K562 (cell line): Measurements from ENCODE around the gene ARHGEF12. TPM values are rescaled to one million over a fixed set of nuclear protein-coding genes. Genes with fewer than 3 reads are reported as not detected.

Experiments
- ATAC-seq: fragments of 200-7000 bp; cut with Tn5 transposase; 3 replicates; pipeline ENCODE4 v1.9.1; 2020; ENCODE audit warnings: moderate library complexity
- BruUV-seq: library from RNA; stranded (reverse); fragments of 400-500 nt; replicated peaks from 2 replicates; lab custom pipeline; 2021; lab: Mats Ljungman, UMichigan
- CTCF ChIA-PET: fragments of 300-600 bp; formaldehyde crosslinking; extraction: SDS; loops from one replicate; lab custom pipeline; 2021; ENCODE audit warnings: low intra/inter-chr PET ratio; lab: Yijun Ruan, JAX
- POLR2A ChIA-PET: fragments of 300-600, 350-650 bp; sonication (Branson Sonifier 250); formaldehyde crosslinking; extraction: SDS; loops from one replicate; lab custom pipeline; 2021; ENCODE audit warnings: antibody characterized with exemption, inconsistent platforms; lab: Yijun Ruan, JAX
- DNase-seq, 4 experiments: peaks; one replicate each; pipeline versions ENCODE4 v3.0.0 to v3.0.0-alpha.2; 2011 to 2018; ENCODE audit warnings: low spot score in 3 of 4, mixed read lengths in 3 of 4; ENCODE audit errors: extremely low read depth in 1 of 4
- FAIRE-seq: peaks from 2 replicates; lab custom pipeline; 2011; peaks lifted over from hg19 to GRCh38; lab: Jason Lieb, UNC
- H2AFZ ChIP-seq: 2 replicates; pipeline ENCODE4 v1.6.0; 2011; ENCODE audit warnings: low read depth, low read length, control low read depth, inconsistent platforms
- H3K27ac ChIP-seq: fragments of 200-600 bp; 3 replicates; pipeline ENCODE4 v1.8.0; 2011; ENCODE audit warnings: low read depth, mild to moderate bottlenecking, control low read depth, inconsistent platforms, low read length, moderate library complexity, mixed read lengths; ENCODE audit errors: extremely low read depth
- H3K27me3 ChIP-seq, 2 experiments: fragments of 300-600 bp in 1 of 2; 2 replicates in 1 of 2; 3 replicates in 1 of 2; pipeline versions ENCODE4 v1.6.0 to v1.8.0; 2011; ENCODE audit warnings: inconsistent platforms in 2 of 2, low read length in 2 of 2, mild to moderate bottlenecking in 1 of 2, mixed read lengths in 1 of 2, moderate library complexity in 1 of 2; ENCODE audit not compliant: control insufficient read depth in 2 of 2, insufficient read depth in 2 of 2
- H3K36me3 ChIP-seq: fragments of 300-600 bp; 3 replicates; pipeline ENCODE4 v1.8.0; 2011; ENCODE audit warnings: mild to moderate bottlenecking, low read length, inconsistent platforms; ENCODE audit not compliant: control insufficient read depth, insufficient read depth
- H3K4me1 ChIP-seq, 2 experiments: fragments of 200-600 bp in 1 of 2; replicated peaks in 1 of 2; 2 replicates in 1 of 2; 3 replicates in 1 of 2; pipeline versions ENCODE4 v1.5.1 to v1.8.0; 2011; ENCODE audit warnings: inconsistent platforms in 2 of 2, low read length in 2 of 2, mild to moderate bottlenecking in 1 of 2, mixed read lengths in 1 of 2, moderate library complexity in 1 of 2; ENCODE audit not compliant: control insufficient read depth in 2 of 2, insufficient read depth in 2 of 2
- H3K4me2 ChIP-seq: 2 replicates; pipeline ENCODE4 v1.6.1; 2011; ENCODE audit warnings: low read length, control low read depth, inconsistent platforms, mixed read lengths; ENCODE audit not compliant: insufficient read depth
- H3K4me3 ChIP-seq: fragments of 200-600 bp; sonication (generic), shearing (Covaris generic); 2 replicates; pipeline ENCODE4 v1.5.1; 2016; ENCODE audit warnings: control low read depth, inconsistent platforms
- H3K79me2 ChIP-seq: fragments of 200-600 bp; 3 replicates; pipeline ENCODE4 v1.8.0; 2011; ENCODE audit warnings: low read length, inconsistent platforms; ENCODE audit not compliant: control insufficient read depth, insufficient read depth
- H3K9ac ChIP-seq, 2 experiments: 2 replicates each; pipeline versions ENCODE4 v1.6.0 to v1.6.1; 2011; ENCODE audit warnings: low read depth in 2 of 2, low read length in 2 of 2, control low read depth in 1 of 2, inconsistent platforms in 1 of 2, mild to moderate bottlenecking in 1 of 2, mixed read lengths in 1 of 2; ENCODE audit not compliant: insufficient read depth in 1 of 2
- H3K9me1 ChIP-seq: one replicate; pipeline ENCODE4 v1.6.0; 2011; ENCODE audit warnings: inconsistent platforms, mild to moderate bottlenecking, low read length, moderate library complexity; ENCODE audit not compliant: control insufficient read depth, insufficient read depth
- H3K9me3 ChIP-seq: replicated peaks from 2 replicates; pipeline ENCODE4 v1.5.1; 2011; ENCODE audit warnings: low read depth, low read length, inconsistent platforms; ENCODE audit not compliant: control insufficient read depth, insufficient read depth
- H4K20me1 ChIP-seq: replicated peaks from 2 replicates; pipeline ENCODE4 v1.6.1; 2011; ENCODE audit warnings: low read length, inconsistent platforms, mixed read lengths; ENCODE audit not compliant: control insufficient read depth, insufficient read depth
- BRCA1 ChIP-seq, 2 experiments: fragments of 450-650 bp in 1 of 2; sonication (generic) in 1 of 2; formaldehyde crosslinking in 1 of 2; IDR thresholded peaks; 2 replicates each; pipeline versions ENCODE4 v1.5.0 to v1.6.1; 2017 to 2020; ENCODE audit warnings: mild to moderate bottlenecking in 1 of 2, missing genetic modification reagents in 1 of 2
- MBD1 ChIP-seq: fragments of 250-450 bp; sonication (Bioruptor Pico); IDR thresholded peaks from 2 replicates; pipeline ENCODE4 v1.8.0; 2022; ENCODE audit warnings: inconsistent platforms
- MCM2 ChIP-seq: fragments of 450-650 bp; IDR thresholded peaks from 2 replicates; pipeline ENCODE4 v1.6.1; 2017; ENCODE audit warnings: low read depth, mild to moderate bottlenecking
- MTA3 ChIP-seq: fragments of 450-650 bp; formaldehyde crosslinking; IDR thresholded peaks from 2 replicates; pipeline ENCODE4 v1.6.1; 2017; ENCODE audit warnings: mild to moderate bottlenecking, borderline replicate concordance
- PRPF4 ChIP-seq: fragments of 200-400 bp; formaldehyde crosslinking; IDR thresholded peaks from one replicate; pipeline ENCODE4 v1.6.1; 2017; ENCODE audit warnings: low read length, low read depth, mild to moderate bottlenecking; ENCODE audit not compliant: insufficient read depth, poor library complexity, severe bottlenecking
- SMARCA4 ChIP-seq: fragments of 450-650 bp; IDR thresholded peaks from 2 replicates; pipeline ENCODE4 v1.6.1; 2016
- SPI1 ChIP-seq: IDR thresholded peaks from 2 replicates; pipeline ENCODE4 v1.6.1; 2011; ENCODE audit warnings: low read depth, low read length, control low read depth, borderline replicate concordance
- TAL1 ChIP-seq: fragments of 450-650 bp; IDR thresholded peaks from 2 replicates; pipeline ENCODE4 v1.6.1; 2016; ENCODE audit warnings: mild to moderate bottlenecking
- TCF15 ChIP-seq: fragments of 250-450 bp; sonication (Bioruptor Pico); IDR thresholded peaks from 2 replicates; pipeline ENCODE4 v1.8.0; 2022; ENCODE audit warnings: moderate library complexity, mild to moderate bottlenecking, inconsistent platforms
- ZNF165 ChIP-seq: fragments of 250-450 bp; sonication (Bioruptor Pico); IDR thresholded peaks from 2 replicates; pipeline ENCODE4 v1.4.0; 2020; ENCODE audit warnings: borderline replicate concordance
- ZNF23 ChIP-seq: fragments of 250-450 bp; sonication (Bioruptor Pico); IDR thresholded peaks from 2 replicates; pipeline ENCODE4 v1.4.0; 2020; ENCODE audit warnings: mild to moderate bottlenecking
- ZNF316 ChIP-seq: fragments of 450-650 bp; IDR thresholded peaks from 2 replicates; pipeline ENCODE4 v1.6.1; 2016
- ZNF778 ChIP-seq: fragments of 450-650 bp; formaldehyde crosslinking; IDR thresholded peaks from 2 replicates; pipeline ENCODE4 v1.4.0; 2020; ENCODE audit warnings: mild to moderate bottlenecking, moderate library complexity
- ZNF785 ChIP-seq: fragments of 250-450 bp; sonication (Bioruptor Pico); IDR thresholded peaks from 2 replicates; pipeline ENCODE4 v1.4.0; 2020; ENCODE audit warnings: mild to moderate bottlenecking
- WGBS: fragments of 100-300 bp; shearing (Covaris generic); methylation state at CpG from one replicate; pipeline ENCODE4 v1.1.6; 2016; ENCODE audit warnings: low coverage, mixed read lengths; ENCODE audit not compliant: insufficient coverage; ENCODE audit errors: missing lambda C conversion rate; 5-methylcytosine and 5-hydroxymethylcytosine counted together
- in situ Hi-C: fragments of 300-500 bp; cut with MboI; formaldehyde crosslinking; loops from 4 replicates; pipeline ENCODE4 v1.15.0; 2018; ENCODE audit warnings: inconsistent platforms, mixed read lengths
- intact Hi-C: fragments of 100-400 bp; cut with micrococcal nuclease; formaldehyde crosslinking; loops from 2 replicates; pipeline ENCODE4 v1.14.2; 2022
- polyA plus RNA-seq, 8 experiments: library from polyadenylated mRNA; depleted of rRNA in 4 of 8; stranded (reverse) in 5 of 8; unstranded in 3 of 8; fragments of >200 nt; fragmentation: Nextera tagmentation in 2 of 8; fragmentation: Illumina TruSeq in 1 of 8; extraction: Ambion mirVana in 2 of 8; extraction: Trizol in 1 of 8; gene quantifications; 2 replicates each; pipeline versions ENCODE4 v1.2.1 to v1.2.3, GENCODE V29; 2011 to 2014; ENCODE audit warnings: inconsistent platforms in 1 of 8, missing spikeins in 1 of 8
- total RNA-seq, 7 experiments: library from RNA; depleted of rRNA in 6 of 7; stranded (reverse); fragments of >200 nt in 6 of 7; fragmentation: Illumina TruSeq in 2 of 7; extraction: Trizol in 2 of 7; gene quantifications; 2 replicates each; pipeline versions ENCODE4 v1.2.1 to v1.2.3, GENCODE V29; 2011 to 2021; ENCODE audit warnings: low replicate concordance in 1 of 7
- TF ChIP-seq, protein P1 (sequence below), 2 experiments: IDR thresholded peaks; 2 replicates each; pipeline ENCODE4 v1.6.1; 2011; ENCODE audit warnings: borderline replicate concordance in 1 of 2, control low read depth in 1 of 2, low read depth in 1 of 2, low read length in 1 of 2, mild to moderate bottlenecking in 1 of 2, mixed read lengths in 1 of 2, moderate library complexity in 1 of 2; ENCODE audit not compliant: insufficient read depth in 1 of 2, insufficient read length in 1 of 2, poor library complexity in 1 of 2, severe bottlenecking in 1 of 2; ENCODE audit errors: extremely low read depth in 1 of 2

Gene ARHGEF12
- total and polyA plus RNA-seq, 9 of the 15 experiments (the other 6 are each of a cell fraction or from before 2014, with no cell fraction given), result 3.5 to 51.7 (median 29.5) TPM

GRCh38 chr11:120517390-120517761 lies 181.2 kb downstream of the ARHGEF12 start:
- Histone ChIP-seq H3K9ac (no peak overlapping the region), H3K4me2 (no peak overlapping the region), H3K9me3 (no peaks in the 10 kb centered on the region), H3K9me1 (no peaks in the 10 kb centered on the region), H3K4me3 (no peak overlapping the region), H3K79me2 (no peaks in the 10 kb centered on the region), H3K36me3 (no peaks in the 10 kb centered on the region), H3K27me3 (peaks cover 44 to 92% of the 10 kb centered on the region in 2 experiments; a peak in 4 of 5 replicates), H3K27ac (no peak overlapping the region), H4K20me1 (peaks cover 19% of the 10 kb centered on the region), H2AFZ (no peak overlapping the region), H3K4me1 (peaks cover 0 to 6% of the 10 kb centered on the region in 2 experiments; a peak in 2 of 5 replicates)
- WGBS, result under 1% methylated on average over 12 of the region's 13 CpGs
- in situ Hi-C loops (no loop called here), intact Hi-C loops (loop anchor here (2.0 kb wide), 1 partner anchor 593 kb away; no protein-coding TSS in a partner anchor)
- ChIA-PET POLR2A (no interaction called here), CTCF (no interaction called here)
- BruUV-seq, result no TSS peak
- TF ChIP-seq MTA3 (no peak), ZNF23 (CRISPR knock-in tag) (no peak), ZNF165 (CRISPR knock-in tag) (no peak), PRPF4 (no peak), ZNF316 (no peak), TAL1 (no peak), ZNF785 (no peak), ZNF778 (CRISPR knock-in tag) (no peak), SMARCA4 (no peak), MBD1 (CRISPR knock-in tag) (no peak), BRCA1 (IDR thresholded peaks at IDR 0.05) (no peak), BRCA1 (CRISPR knock-in tag; IDR thresholded peaks at IDR 0.05) (no peak), SPI1 (no peak), MCM2 (no peak), TCF15 (CRISPR knock-in tag) (no peak)
- TF ChIP-seq, protein P1, sequence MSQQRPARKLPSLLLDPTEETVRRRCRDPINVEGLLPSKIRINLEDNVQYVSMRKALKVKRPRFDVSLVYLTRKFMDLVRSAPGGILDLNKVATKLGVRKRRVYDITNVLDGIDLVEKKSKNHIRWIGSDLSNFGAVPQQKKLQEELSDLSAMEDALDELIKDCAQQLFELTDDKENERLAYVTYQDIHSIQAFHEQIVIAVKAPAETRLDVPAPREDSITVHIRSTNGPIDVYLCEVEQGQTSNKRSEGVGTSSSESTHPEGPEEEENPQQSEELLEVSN (IDR thresholded peaks at IDR 0.05; ENCODE audit: borderline replicate concordance in 1 of 2, extremely low read depth in 1 of 2, insufficient read depth in 1 of 2, insufficient read length in 1 of 2, low read depth in 1 of 2, low read length in 1 of 2, poor library complexity in 1 of 2, severe bottlenecking in 1 of 2), result no peak
- DNase-seq (no peak), ATAC-seq (no peak), FAIRE-seq (no peak)
